BE2C (cell line): ENCODE results near the gene TXNL4B.
A peak's percentile ranks its signal among the peaks of the same experiment; 100 is the strongest.

Experiments used
- DNase-seq: peaks from one replicate; pipeline ENCODE4 v3.0.0-alpha.2; 2020
- H3K27me3 ChIP-seq: fragments of 250-450 bp; sonication (Bioruptor Pico); 2 replicates; pipeline ENCODE4 v1.5.1; 2020; ENCODE audit warnings: mild to moderate bottlenecking
- H3K36me3 ChIP-seq: fragments of 250-450 bp; sonication (Bioruptor Pico); 2 replicates; pipeline ENCODE4 v1.5.1; 2020; ENCODE audit warnings: mild to moderate bottlenecking
- H3K4me1 ChIP-seq: fragments of 250-450 bp; sonication (Bioruptor Pico); 2 replicates; pipeline ENCODE4 v1.5.1; 2020
- H3K4me3 ChIP-seq: 2 replicates; pipeline ENCODE4 v1.5.1; 2011; ENCODE audit warnings: low read depth, low read length
- H3K9me3 ChIP-seq: fragments of 250-450 bp; sonication (Bioruptor Pico); 2 replicates; pipeline ENCODE4 v1.5.1; 2020
- TF ChIP-seq, protein P1 (sequence below): IDR thresholded peaks from 2 replicates; pipeline ENCODE4 v1.5.1; 2012; ENCODE audit warnings: mild to moderate bottlenecking, low read depth, low read length

TXNL4B gene

GRCh38 chr16:72122308-72122707, 28.9 kb upstream of the TXNL4B start:
- DNase-seq = no peak
- TF ChIP-seq, protein P1, sequence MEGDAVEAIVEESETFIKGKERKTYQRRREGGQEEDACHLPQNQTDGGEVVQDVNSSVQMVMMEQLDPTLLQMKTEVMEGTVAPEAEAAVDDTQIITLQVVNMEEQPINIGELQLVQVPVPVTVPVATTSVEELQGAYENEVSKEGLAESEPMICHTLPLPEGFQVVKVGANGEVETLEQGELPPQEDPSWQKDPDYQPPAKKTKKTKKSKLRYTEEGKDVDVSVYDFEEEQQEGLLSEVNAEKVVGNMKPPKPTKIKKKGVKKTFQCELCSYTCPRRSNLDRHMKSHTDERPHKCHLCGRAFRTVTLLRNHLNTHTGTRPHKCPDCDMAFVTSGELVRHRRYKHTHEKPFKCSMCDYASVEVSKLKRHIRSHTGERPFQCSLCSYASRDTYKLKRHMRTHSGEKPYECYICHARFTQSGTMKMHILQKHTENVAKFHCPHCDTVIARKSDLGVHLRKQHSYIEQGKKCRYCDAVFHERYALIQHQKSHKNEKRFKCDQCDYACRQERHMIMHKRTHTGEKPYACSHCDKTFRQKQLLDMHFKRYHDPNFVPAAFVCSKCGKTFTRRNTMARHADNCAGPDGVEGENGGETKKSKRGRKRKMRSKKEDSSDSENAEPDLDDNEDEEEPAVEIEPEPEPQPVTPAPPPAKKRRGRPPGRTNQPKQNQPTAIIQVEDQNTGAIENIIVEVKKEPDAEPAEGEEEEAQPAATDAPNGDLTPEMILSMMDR = no peak

GRCh38 chr16:72120026-72120425, 26.6 kb upstream of the TXNL4B start:
- TF ChIP-seq, protein P1 = no peak
- DNase-seq = peak; percentile 56

More at GRCh38 chr16:72122308-72122707, 28.9 kb upstream of the TXNL4B start:
- no peaks in the 10 kb centered on the region for H3K27me3 ChIP-seq
- no peaks in the 10 kb centered on the region for H3K9me3 ChIP-seq
- H3K4me1 ChIP-seq = peaks cover 29% of the 10 kb centered on the region
- no peak overlapping the region for H3K4me3 ChIP-seq
- no peaks in the 10 kb centered on the region; the same call in 1 of the 2 replicates for H3K36me3 ChIP-seq

GRCh38 chr16:72113616-72113945, 20.2 kb upstream of the TXNL4B start:
- peaks cover 44% of the 10 kb centered on the region for H3K36me3 ChIP-seq
- H3K27me3 ChIP-seq = no peaks in the 10 kb centered on the region
- TF ChIP-seq, protein P1 = no peak
- H3K4me1 ChIP-seq = peaks cover 9% of the 10 kb centered on the region
- H3K9me3 ChIP-seq = no peaks in the 10 kb centered on the region
- DNase-seq = no peak
- H3K4me3 ChIP-seq = no peak overlapping the region

More at GRCh38 chr16:72120026-72120425, 26.6 kb upstream of the TXNL4B start:
- H3K27me3 ChIP-seq = no peaks in the 10 kb centered on the region
- H3K4me3 ChIP-seq = no peak overlapping the region
- H3K4me1 ChIP-seq = peaks cover 14% of the 10 kb centered on the region
- H3K36me3 ChIP-seq = no peaks in the 10 kb centered on the region
- no peaks in the 10 kb centered on the region for H3K9me3 ChIP-seq

DNA sequence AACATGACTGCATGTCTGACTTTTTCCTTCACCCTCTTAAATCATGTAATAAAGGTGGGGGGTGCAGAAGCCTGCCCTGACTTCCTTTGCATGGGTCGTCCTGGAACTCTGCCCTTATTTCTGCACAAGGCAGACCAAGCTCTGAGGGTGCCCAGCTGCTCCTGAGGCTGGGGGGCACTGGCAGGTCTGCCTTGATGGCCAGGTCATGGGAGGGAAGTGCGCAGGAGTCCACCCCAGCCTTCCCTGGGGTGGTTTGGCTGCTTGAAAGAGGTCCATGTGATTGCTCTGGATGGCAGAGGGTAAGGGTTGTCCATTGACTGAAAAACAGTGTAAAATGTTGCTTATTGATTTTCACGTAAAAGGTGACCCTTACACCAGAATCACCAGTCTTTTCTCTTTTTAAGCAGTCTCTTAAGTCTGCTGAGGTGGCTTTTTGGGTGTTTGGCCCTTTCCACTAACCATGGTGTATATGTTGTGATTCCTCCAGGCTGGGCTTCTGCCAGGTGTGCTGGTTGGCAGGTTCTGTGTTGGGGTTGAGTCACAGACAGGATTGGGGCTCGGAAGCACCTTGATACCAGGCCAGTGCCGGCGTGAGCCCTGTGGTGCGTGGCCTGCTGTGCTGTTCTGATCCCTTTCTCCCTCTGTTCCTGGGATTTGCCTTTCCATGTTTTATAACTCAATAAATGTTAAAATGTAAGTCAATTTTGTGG, 19.6 kb upstream of the TXNL4B start:
- peaks cover 4% of the 10 kb centered on the region for H3K4me1 ChIP-seq
- no peaks in the 10 kb centered on the region for H3K9me3 ChIP-seq
- no peak overlapping the region for H3K4me3 ChIP-seq
- H3K36me3 ChIP-seq = peaks cover 50% of the 10 kb centered on the region
- TF ChIP-seq, protein P1 = no peak
- no peaks in the 10 kb centered on the region for H3K27me3 ChIP-seq
- DNase-seq = no peak

GRCh38 chr16:72112452-72112792, 19.0 kb upstream of the TXNL4B start:
- TF ChIP-seq, protein P1 = no peak

DNA sequence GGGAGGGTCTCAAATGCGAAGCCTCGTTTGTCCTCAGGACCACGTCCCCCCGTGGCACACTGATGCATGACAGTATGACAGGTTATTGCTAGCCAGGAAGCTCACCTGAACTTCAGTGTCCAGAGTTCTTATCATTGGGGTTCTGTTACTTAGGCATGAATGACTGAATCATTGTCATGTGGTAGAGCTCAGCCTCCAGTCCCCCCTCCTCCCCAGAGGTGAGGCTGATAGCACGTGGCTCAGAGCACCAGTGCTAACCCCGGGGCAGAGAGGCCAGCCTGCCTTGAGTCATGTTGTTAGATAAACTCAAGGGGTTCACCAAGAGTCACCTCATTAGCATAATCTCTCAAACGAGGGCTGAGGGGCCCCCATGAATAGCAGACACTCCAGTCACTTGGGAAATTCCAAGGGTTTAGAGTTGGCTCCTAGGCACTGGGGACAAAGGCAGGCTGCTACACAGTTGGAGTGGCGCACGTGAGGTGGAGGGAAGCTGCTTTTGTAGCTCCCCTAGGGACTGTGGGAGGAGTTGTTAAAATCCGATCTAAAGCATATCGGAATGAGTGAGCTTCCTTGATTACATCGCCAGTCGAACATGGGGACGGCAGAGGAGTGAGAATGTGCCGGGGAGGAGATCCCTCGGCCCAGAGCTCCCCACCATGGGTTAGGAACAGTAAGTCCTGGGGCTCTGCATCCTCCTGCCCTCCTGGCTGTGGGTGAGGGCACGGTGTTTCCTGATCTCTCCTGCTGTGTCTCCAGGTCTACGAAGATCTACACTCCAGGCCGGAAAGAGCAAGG, 18.4 kb upstream of the TXNL4B start:
- Histone ChIP-seq H3K9me3 (no peaks in the 10 kb centered on the region), H3K4me3 (no peak overlapping the region), H3K4me1 (no peaks in the 10 kb centered on the region), H3K27me3 (no peaks in the 10 kb centered on the region), H3K36me3 (peaks cover 62% of the 10 kb centered on the region)
- TF ChIP-seq, protein P1 = no peak
- no peak for DNase-seq

More at GRCh38 chr16:72112452-72112792, 19.0 kb upstream of the TXNL4B start:
- no peaks in the 10 kb centered on the region for H3K9me3 ChIP-seq
- no peak for DNase-seq
- no peaks in the 10 kb centered on the region for H3K27me3 ChIP-seq
- peaks cover 56% of the 10 kb centered on the region for H3K36me3 ChIP-seq
- H3K4me1 ChIP-seq = peaks cover 2% of the 10 kb centered on the region
- H3K4me3 ChIP-seq = no peak overlapping the region
